Fibroblast of mammary gland (primary cell): ENCODE data around the gene ZP2.

ENCODE experiments used
- DNase-seq: peaks from one replicate; pipeline ENCODE4 v3.0.0-alpha.2; 2010; ENCODE audit warnings: low read depth
- H3K4me3 ChIP-seq: 2 replicates; pipeline ENCODE4 v1.5.1; 2011; ENCODE audit warnings: low read depth, mild to moderate bottlenecking, low read length, moderate library complexity; ENCODE audit not compliant: control insufficient read depth
- TF ChIP-seq, protein P1 (sequence below): conservative IDR thresholded peaks from 2 replicates; pipeline ENCODE4 v1.5.1; 2011; ENCODE audit warnings: low read depth, low read length, inconsistent platforms; ENCODE audit not compliant: control insufficient read depth, insufficient read depth

ZP2 gene

DNA sequence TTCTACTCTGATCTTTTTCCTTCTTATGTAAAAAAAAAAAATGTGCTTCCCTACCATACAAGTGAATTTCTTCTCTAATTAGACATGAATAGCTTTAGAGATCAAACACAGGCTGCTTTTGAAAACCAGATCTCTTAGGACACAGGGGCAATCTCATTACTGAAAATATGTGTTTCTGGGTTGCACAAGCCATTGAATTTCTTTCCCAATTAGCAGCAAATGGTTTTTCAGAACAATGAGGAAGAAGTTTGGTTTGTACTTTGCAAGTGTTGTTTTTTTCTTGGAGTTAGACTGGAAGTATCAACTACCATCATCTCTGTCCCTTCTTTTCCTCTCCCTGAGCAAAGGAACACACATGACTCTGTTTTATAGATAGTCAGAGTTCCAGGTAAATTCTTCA lies 16.5 kb upstream of the ZP2 start:
- no peak overlapping the region for H3K4me3 ChIP-seq
- TF ChIP-seq, protein P1, sequence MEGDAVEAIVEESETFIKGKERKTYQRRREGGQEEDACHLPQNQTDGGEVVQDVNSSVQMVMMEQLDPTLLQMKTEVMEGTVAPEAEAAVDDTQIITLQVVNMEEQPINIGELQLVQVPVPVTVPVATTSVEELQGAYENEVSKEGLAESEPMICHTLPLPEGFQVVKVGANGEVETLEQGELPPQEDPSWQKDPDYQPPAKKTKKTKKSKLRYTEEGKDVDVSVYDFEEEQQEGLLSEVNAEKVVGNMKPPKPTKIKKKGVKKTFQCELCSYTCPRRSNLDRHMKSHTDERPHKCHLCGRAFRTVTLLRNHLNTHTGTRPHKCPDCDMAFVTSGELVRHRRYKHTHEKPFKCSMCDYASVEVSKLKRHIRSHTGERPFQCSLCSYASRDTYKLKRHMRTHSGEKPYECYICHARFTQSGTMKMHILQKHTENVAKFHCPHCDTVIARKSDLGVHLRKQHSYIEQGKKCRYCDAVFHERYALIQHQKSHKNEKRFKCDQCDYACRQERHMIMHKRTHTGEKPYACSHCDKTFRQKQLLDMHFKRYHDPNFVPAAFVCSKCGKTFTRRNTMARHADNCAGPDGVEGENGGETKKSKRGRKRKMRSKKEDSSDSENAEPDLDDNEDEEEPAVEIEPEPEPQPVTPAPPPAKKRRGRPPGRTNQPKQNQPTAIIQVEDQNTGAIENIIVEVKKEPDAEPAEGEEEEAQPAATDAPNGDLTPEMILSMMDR: no peak
- no peak for DNase-seq

DNA sequence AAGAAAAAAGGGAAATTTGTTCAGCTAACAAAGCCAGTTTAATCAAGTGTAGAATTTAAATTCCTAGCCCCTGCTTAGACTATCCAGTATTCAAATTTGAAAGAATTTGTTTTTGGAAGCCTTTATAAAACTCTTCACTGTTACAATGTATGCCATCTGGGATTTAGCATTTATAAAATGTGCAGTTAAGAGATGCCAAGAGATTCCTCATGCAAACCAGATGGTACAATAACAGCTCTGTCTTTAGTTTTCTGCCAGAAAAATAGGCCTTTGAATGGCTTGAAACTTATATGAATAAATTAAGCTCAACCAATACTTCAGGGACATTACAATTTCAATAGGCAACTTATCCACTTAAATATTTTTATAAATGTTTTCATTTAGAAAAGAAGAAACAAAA lies 15.4 kb upstream of the ZP2 start:
- H3K4me3 ChIP-seq: no peak overlapping the region
- TF ChIP-seq, protein P1: no peak
- no peak for DNase-seq

DNA sequence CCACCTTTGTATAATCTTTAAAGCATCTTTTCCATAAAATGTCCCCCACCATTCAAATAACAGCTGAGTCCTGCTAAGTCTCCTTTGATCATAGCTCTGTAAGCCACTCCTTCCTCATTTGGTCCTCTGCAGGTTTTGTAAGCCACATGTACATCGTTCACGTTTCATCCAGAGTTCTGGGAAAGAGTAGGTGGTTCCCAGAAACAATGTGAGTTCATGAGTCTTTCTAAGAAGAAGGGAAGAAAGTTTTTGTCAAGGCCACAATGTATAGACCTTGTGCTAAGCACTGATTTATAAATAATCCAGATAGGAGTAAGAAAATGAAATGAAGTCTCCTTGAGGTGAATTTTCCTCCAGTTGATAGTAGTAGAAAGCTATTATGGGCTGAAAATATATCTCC lies 13.4 kb upstream of the ZP2 start:
- TF ChIP-seq, protein P1: no peak
- DNase-seq: no peak
- H3K4me3 ChIP-seq: no peak overlapping the region

DNA sequence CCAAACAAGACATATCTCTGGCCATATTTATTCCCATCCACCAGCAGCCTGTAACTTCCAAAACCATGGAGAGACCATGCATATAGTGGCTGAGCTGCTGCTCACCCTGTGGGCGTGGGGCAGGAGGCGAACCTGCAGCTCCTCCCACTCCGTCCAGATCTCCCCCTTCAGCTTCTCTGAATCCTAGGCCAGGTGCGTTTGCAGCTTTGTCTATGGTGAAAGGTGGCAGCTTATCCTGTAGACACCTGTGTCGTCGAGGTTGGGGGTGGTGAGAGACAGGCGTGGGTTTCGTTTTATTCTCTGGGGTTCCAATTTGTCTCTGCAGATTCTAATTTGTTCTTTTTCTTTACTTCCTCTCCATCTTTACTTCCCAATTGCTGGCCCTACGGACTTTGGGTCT lies 12.4 kb upstream of the ZP2 start:
- no peak for DNase-seq
- TF ChIP-seq, protein P1: no peak
- H3K4me3 ChIP-seq: no peak overlapping the region

DNA sequence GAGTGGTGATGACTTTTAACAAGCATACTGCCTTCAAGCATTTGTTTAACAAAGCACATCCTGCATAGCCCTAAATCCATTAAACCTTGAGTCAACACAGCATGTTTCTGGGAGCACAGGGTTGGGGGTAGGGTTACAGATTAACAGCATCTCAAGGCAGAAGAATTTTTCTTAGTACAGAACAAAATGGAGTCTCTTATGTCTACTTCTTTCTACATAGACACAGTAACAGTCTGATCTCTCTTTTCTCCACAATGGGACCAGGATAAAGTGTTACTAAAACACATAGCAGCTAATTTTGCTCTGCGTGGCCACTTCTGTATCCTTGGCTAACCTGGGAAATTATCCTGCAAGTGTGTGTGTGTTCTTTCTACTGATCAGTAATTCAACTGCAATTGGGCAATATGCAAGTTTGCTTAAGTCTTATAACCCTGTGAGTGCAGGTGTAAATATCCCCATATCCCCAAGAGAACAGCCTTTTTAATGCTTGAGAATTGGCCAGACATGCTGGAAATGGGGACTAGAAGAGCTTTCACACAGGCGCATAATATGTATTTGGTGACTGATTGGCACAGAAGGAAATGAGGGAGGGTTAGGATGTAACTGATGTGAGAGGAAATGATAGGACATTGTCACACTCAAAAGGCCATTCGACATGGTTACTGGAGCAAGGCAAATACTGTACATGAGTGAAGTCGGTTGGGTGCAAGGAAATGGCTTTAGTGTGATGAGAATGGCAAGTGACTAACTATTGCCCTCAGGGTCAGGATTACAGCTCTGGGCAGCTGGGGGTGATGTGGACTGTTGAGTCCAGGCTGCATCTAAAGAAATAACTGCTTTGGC lies 11.3 kb upstream of the ZP2 start:
- DNase-seq: no peak
- TF ChIP-seq, protein P1: no peak
- no peak overlapping the region for H3K4me3 ChIP-seq

DNA sequence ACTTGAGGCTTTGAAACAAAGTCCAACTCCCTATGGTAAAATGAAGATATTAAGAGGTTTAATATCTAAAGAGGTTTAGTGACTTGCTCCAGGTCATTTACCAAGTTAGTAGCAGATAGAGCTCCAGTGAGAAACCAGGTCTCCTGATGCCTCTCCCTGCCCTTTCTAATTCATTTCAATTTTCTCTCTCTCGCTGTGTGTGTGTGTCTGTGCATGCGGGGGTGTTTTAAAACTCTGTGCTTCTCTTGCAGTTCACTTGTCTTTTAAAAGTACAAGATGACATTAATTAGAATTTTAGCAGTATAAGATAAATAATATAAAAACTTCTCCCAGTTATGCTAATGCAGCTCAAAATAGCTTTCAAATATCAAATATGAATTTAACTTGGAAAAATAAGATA lies 8.2 kb upstream of the ZP2 start:
- DNase-seq: no peak
- H3K4me3 ChIP-seq: no peak overlapping the region
- TF ChIP-seq, protein P1: no peak
